ENCODE results near the gene A1CF. TPM values are rescaled to one million over a fixed set of nuclear protein-coding genes. Genes with fewer than 3 reads are reported as not detected.
"Not testable (repeated sequence)": the region's sequence is repeated elsewhere in the genome, so short reads cannot be mapped to it uniquely, and the experiment has no call there.

Gene A1CF
- total and polyA plus RNA-seq, 2 experiments from 2014 or later, result 0.05 TPM; not detected in 1

DNA sequence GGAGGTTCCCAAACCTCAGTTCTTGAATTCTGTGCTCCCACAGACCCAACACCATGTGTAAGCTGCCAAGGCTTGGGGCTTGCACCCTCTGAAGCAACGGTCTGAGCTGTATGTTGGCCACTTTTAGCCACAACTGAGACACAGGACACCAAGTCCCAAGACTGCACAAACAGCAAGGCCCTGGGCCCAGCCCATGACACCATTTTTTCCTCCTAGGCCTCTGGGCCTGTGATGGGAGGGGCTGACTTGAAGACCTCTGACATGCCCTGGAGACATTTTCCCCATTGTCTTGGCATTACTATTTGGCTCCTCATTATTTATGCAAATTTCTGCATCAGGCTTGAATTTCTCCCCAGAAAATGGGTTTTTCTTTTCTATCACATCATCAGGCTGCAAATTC, 38.0 kb upstream of the A1CF start:
- not testable (repeated sequence) for H3K79me2 ChIP-seq (replicated peaks; ENCODE audit: insufficient read depth); H3F3A ChIP-seq (replicated peaks; ENCODE audit: low read depth); H3K4me2 ChIP-seq; H3K4me3 Mint-ChIP-seq; H3K27ac ChIP-seq (ENCODE audit: low read depth); H3K4me3 ChIP-seq; H3K4me1 Mint-ChIP-seq; H3K9me2 ChIP-seq (ENCODE audit: insufficient read depth); H3K27ac Mint-ChIP-seq; DNase-seq (ENCODE audit: low spot score); ATAC-seq; H3K27me3 ChIP-seq (ENCODE audit: insufficient read depth); H4K20me1 ChIP-seq (replicated peaks; ENCODE audit: insufficient read depth); H3K4me1 ChIP-seq (ENCODE audit: insufficient read depth); H2AFZ ChIP-seq; H3K36me3 ChIP-seq (ENCODE audit: insufficient read depth); H3K27me3 Mint-ChIP-seq (ENCODE audit: insufficient read depth, low read depth, poor library complexity)
- peaks cover 21% of the 10 kb centered on the region for H3K36me3 Mint-ChIP-seq (ENCODE audit: low read depth)
- peaks cover 37% of the 10 kb centered on the region for H3K9me3 Mint-ChIP-seq

DNA sequence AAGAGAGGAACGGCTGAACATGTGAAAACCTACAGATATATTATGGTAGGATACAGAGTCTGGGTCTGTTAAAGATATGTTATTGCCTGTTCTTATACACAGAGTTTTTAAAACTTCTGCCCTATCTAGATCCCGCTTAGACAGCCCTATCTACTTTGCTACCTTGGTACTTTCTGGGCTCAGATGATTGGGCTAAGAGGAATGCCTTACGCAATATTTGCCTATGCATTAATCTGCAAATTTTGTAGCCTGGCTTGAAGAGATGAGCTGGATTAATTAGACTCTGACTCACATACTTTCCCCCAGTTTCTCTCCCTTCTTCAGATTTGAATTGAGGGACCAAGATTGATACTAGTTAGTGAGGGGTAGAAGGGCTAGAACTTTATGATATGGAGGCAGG, 33.6 kb upstream of the A1CF start:
- Mint-ChIP-seq H3K36me3 (ENCODE audit: low read depth) (peaks cover 18% of the 10 kb centered on the region), H3K27me3 (ENCODE audit: insufficient read depth, low read depth, poor library complexity) (no peaks in the 10 kb centered on the region), H3K4me1 (no peaks in the 10 kb centered on the region), H3K4me3 (no peak overlapping the region), H3K9me3 (peaks cover 26% of the 10 kb centered on the region), H3K27ac (no peak overlapping the region)
- no peaks in the 10 kb centered on the region for H3K27me3 ChIP-seq (ENCODE audit: insufficient read depth)
- no peaks in the 10 kb centered on the region for H3K36me3 ChIP-seq (ENCODE audit: insufficient read depth)
- no peaks in the 10 kb centered on the region for H4K20me1 ChIP-seq (replicated peaks; ENCODE audit: insufficient read depth)
- no peaks in the 10 kb centered on the region for H3K79me2 ChIP-seq (replicated peaks; ENCODE audit: insufficient read depth)
- no peak overlapping the region for H3K4me3 ChIP-seq
- no peak for DNase-seq (ENCODE audit: low spot score)
- no peak overlapping the region for H3K27ac ChIP-seq (ENCODE audit: low read depth)
- H3K9me2 ChIP-seq (ENCODE audit: insufficient read depth), result peaks cover 6% of the 10 kb centered on the region; the same call in 1 of the 2 replicates
- no peak overlapping the region for H2AFZ ChIP-seq
- H3K4me1 ChIP-seq (ENCODE audit: insufficient read depth), result no peaks in the 10 kb centered on the region
- no peak for TF ChIP-seq EZH2 (IDR thresholded peaks at IDR 0.05; ENCODE audit: low read depth, unreplicated experiment)
- no peak for TF ChIP-seq JUNB (IDR thresholded peaks at IDR 0.05; ENCODE audit: unreplicated experiment)
- TF ChIP-seq EZH2phosphoT487 (IDR thresholded peaks at IDR 0.05; ENCODE audit: unreplicated experiment), result no peak
- no peak for TF ChIP-seq STAT1 (IDR thresholded peaks at IDR 0.05; ENCODE audit: unreplicated experiment)
- TF ChIP-seq ZNF114 (CRISPR knock-in tag; IDR thresholded peaks at IDR 0.05), result no peak
- TF ChIP-seq POLR2AphosphoS5 (IDR thresholded peaks at IDR 0.05; ENCODE audit: low read depth), result no peak
- H3K4me2 ChIP-seq, result no peak overlapping the region
- no peak for ATAC-seq
- H3F3A ChIP-seq (replicated peaks; ENCODE audit: low read depth), result no peaks in the 10 kb centered on the region

DNA sequence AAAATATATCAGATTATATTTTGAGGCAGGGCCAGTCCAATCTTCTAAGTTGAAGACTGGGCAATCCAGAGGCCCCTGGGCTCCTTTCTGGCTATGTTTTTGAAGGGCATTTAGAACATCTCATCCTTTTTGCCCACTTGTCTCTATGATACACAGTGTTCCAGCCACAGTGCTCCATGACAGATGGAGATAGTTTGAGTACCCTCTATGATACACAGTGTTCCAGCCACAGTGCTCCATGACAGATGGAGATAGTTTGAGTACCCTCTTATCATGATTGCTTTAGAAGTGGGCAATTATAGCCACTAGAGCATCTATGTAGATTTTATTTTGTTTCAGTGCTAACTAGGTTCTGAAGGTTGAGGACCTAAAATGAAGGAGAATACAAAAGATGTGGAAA, 33.1 kb upstream of the A1CF start:
- H3K27ac Mint-ChIP-seq, result no peak overlapping the region
- Histone ChIP-seq H3K36me3 (ENCODE audit: insufficient read depth) (no peaks in the 10 kb centered on the region), H2AFZ (no peak overlapping the region), H4K20me1 (replicated peaks; ENCODE audit: insufficient read depth) (no peaks in the 10 kb centered on the region), H3K79me2 (replicated peaks; ENCODE audit: insufficient read depth) (no peaks in the 10 kb centered on the region), H3F3A (replicated peaks; ENCODE audit: low read depth) (no peaks in the 10 kb centered on the region), H3K27me3 (ENCODE audit: insufficient read depth) (no peaks in the 10 kb centered on the region), H3K9me2 (ENCODE audit: insufficient read depth) (peaks cover 6% of the 10 kb centered on the region; the same call in 1 of the 2 replicates), H3K27ac (ENCODE audit: low read depth) (no peak overlapping the region), H3K4me1 (ENCODE audit: insufficient read depth) (no peaks in the 10 kb centered on the region), H3K4me2 (no peak overlapping the region), H3K4me3 (no peak overlapping the region)
- no peak for DNase-seq (ENCODE audit: low spot score)
- H3K36me3 Mint-ChIP-seq (ENCODE audit: low read depth), result peaks cover 13% of the 10 kb centered on the region; the same call in 2 of the 3 replicates
- H3K9me3 Mint-ChIP-seq, result peaks cover 21% of the 10 kb centered on the region
- no peaks in the 10 kb centered on the region for H3K4me1 Mint-ChIP-seq
- no peak for ATAC-seq
- H3K27me3 Mint-ChIP-seq (ENCODE audit: insufficient read depth, low read depth, poor library complexity), result no peaks in the 10 kb centered on the region
- no peak overlapping the region for H3K4me3 Mint-ChIP-seq
- no peak for TF ChIP-seq STAT1 (IDR thresholded peaks at IDR 0.05; ENCODE audit: unreplicated experiment)
- TF ChIP-seq ZNF331 (CRISPR knock-in tag; IDR thresholded peaks at IDR 0.05; ENCODE audit: low read depth), result no peak
- no peak for TF ChIP-seq ZNF114 (CRISPR knock-in tag; IDR thresholded peaks at IDR 0.05)
- no peak for TF ChIP-seq JUNB (IDR thresholded peaks at IDR 0.05; ENCODE audit: unreplicated experiment)
- TF ChIP-seq, protein P1, sequence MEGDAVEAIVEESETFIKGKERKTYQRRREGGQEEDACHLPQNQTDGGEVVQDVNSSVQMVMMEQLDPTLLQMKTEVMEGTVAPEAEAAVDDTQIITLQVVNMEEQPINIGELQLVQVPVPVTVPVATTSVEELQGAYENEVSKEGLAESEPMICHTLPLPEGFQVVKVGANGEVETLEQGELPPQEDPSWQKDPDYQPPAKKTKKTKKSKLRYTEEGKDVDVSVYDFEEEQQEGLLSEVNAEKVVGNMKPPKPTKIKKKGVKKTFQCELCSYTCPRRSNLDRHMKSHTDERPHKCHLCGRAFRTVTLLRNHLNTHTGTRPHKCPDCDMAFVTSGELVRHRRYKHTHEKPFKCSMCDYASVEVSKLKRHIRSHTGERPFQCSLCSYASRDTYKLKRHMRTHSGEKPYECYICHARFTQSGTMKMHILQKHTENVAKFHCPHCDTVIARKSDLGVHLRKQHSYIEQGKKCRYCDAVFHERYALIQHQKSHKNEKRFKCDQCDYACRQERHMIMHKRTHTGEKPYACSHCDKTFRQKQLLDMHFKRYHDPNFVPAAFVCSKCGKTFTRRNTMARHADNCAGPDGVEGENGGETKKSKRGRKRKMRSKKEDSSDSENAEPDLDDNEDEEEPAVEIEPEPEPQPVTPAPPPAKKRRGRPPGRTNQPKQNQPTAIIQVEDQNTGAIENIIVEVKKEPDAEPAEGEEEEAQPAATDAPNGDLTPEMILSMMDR (conservative IDR thresholded peaks at IDR 0.05; ENCODE audit: low read depth in 2 of 2), result no peak
- TF ChIP-seq EZH2 (IDR thresholded peaks at IDR 0.05; ENCODE audit: low read depth, unreplicated experiment), result no peak
- TF ChIP-seq NANOG (IDR thresholded peaks at IDR 0.05; ENCODE audit: borderline replicate concordance), result no peak
- TF ChIP-seq, protein P2, sequence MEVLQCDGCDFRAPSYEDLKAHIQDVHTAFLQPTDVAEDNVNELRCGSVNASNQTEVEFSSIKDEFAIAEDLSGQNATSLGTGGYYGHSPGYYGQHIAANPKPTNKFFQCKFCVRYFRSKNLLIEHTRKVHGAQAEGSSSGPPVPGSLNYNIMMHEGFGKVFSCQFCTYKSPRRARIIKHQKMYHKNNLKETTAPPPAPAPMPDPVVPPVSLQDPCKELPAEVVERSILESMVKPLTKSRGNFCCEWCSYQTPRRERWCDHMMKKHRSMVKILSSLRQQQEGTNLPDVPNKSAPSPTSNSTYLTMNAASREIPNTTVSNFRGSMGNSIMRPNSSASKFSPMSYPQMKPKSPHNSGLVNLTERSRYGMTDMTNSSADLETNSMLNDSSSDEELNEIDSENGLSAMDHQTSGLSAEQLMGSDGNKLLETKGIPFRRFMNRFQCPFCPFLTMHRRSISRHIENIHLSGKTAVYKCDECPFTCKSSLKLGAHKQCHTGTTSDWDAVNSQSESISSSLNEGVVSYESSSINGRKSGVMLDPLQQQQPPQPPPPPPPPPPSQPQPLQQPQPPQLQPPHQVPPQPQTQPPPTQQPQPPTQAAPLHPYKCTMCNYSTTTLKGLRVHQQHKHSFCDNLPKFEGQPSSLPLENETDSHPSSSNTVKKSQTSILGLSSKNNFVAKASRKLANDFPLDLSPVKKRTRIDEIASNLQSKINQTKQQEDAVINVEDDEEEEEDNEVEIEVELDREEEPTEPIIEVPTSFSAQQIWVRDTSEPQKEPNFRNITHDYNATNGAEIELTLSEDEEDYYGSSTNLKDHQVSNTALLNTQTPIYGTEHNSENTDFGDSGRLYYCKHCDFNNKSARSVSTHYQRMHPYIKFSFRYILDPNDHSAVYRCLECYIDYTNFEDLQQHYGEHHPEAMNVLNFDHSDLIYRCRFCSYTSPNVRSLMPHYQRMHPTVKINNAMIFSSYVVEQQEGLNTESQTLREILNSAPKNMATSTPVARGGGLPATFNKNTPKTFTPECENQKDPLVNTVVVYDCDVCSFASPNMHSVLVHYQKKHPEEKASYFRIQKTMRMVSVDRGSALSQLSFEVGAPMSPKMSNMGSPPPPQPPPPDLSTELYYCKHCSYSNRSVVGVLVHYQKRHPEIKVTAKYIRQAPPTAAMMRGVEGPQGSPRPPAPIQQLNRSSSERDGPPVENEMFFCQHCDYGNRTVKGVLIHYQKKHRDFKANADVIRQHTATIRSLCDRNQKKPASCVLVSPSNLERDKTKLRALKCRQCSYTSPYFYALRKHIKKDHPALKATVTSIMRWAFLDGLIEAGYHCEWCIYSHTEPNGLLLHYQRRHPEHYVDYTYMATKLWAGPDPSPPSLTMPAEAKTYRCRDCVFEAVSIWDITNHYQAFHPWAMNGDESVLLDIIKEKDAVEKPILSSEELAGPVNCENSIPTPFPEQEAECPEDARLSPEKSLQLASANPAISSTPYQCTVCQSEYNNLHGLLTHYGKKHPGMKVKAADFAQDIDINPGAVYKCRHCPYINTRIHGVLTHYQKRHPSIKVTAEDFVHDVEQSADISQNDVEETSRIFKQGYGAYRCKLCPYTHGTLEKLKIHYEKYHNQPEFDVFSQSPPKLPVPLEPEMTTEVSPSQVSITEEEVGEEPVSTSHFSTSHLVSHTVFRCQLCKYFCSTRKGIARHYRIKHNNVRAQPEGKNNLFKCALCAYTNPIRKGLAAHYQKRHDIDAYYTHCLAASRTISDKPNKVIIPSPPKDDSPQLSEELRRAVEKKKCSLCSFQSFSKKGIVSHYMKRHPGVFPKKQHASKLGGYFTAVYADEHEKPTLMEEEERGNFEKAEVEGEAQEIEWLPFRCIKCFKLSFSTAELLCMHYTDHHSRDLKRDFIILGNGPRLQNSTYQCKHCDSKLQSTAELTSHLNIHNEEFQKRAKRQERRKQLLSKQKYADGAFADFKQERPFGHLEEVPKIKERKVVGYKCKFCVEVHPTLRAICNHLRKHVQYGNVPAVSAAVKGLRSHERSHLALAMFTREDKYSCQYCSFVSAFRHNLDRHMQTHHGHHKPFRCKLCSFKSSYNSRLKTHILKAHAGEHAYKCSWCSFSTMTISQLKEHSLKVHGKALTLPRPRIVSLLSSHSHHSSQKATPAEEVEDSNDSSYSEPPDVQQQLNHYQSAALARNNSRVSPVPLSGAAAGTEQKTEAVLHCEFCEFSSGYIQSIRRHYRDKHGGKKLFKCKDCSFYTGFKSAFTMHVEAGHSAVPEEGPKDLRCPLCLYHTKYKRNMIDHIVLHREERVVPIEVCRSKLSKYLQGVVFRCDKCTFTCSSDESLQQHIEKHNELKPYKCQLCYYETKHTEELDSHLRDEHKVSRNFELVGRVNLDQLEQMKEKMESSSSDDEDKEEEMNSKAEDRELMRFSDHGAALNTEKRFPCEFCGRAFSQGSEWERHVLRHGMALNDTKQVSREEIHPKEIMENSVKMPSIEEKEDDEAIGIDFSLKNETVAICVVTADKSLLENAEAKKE (CRISPR knock-in tag; IDR thresholded peaks at IDR 0.05), result no peak
